Measurements from ENCODE around the gene MICAL3.

GRCh38 chr22:17898375-17898774 is 126.0 kb downstream of the MICAL3 start:
- TF ChIP-seq TCF12 (IDR thresholded peaks at IDR 0.05) = no peak
- no peak for TF ChIP-seq GABPA (IDR thresholded peaks at IDR 0.05; ENCODE audit: low read depth)
- TF ChIP-seq CTCF (IDR thresholded peaks at IDR 0.05) = no peak
- no peak for TF ChIP-seq TAF1 (IDR thresholded peaks at IDR 0.05; ENCODE audit: borderline replicate concordance, low read depth, low read length)
- no peak for TF ChIP-seq REST (IDR thresholded peaks at IDR 0.05; ENCODE audit: low read depth, low read length)
- TF ChIP-seq EP300 (IDR thresholded peaks at IDR 0.05; ENCODE audit: borderline replicate concordance in 1 of 2, low read depth in 1 of 2, low read length in 1 of 2) = no peak
- TF ChIP-seq, protein P1, sequence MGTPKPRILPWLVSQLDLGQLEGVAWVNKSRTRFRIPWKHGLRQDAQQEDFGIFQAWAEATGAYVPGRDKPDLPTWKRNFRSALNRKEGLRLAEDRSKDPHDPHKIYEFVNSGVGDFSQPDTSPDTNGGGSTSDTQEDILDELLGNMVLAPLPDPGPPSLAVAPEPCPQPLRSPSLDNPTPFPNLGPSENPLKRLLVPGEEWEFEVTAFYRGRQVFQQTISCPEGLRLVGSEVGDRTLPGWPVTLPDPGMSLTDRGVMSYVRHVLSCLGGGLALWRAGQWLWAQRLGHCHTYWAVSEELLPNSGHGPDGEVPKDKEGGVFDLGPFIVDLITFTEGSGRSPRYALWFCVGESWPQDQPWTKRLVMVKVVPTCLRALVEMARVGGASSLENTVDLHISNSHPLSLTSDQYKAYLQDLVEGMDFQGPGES (IDR thresholded peaks at IDR 0.05; ENCODE audit: low read depth, low read length) = no peak
- no peak for TF ChIP-seq YY1 (IDR thresholded peaks at IDR 0.05; ENCODE audit: low read depth)
- no peak for TF ChIP-seq SMC3 (IDR thresholded peaks at IDR 0.05; ENCODE audit: low read depth, low read length)
